ENCODE data around the gene KLF16. TPM values are rescaled to one million over a fixed set of nuclear protein-coding genes. Genes with fewer than 3 reads are reported as not detected.

KLF16 gene
- total RNA-seq, 1 experiment from 2014 or later = 64.0 TPM

- TF ChIP-seq TCF7 (CRISPR knock-in tag; IDR thresholded peaks at IDR 0.05; ENCODE audit: low read depth) (no peak), ZNF671 (CRISPR knock-in tag; IDR thresholded peaks at IDR 0.05) (no peak), KAT7 (CRISPR knock-in tag; IDR thresholded peaks at IDR 0.05; ENCODE audit: borderline replicate concordance) (no peak), HMGXB4 (CRISPR knock-in tag; IDR thresholded peaks at IDR 0.05) (no peak), GABPB1 (CRISPR knock-in tag; IDR thresholded peaks at IDR 0.05) (no peak), ZNF425 (CRISPR knock-in tag; conservative IDR thresholded peaks at IDR 0.05) (no peak), ZBTB21 (CRISPR knock-in tag; IDR thresholded peaks at IDR 0.05; ENCODE audit: borderline replicate concordance) (no peak), TEAD4 (CRISPR knock-in tag; IDR thresholded peaks at IDR 0.05) (no peak), SOX15 (CRISPR knock-in tag; IDR thresholded peaks at IDR 0.05) (no peak), OVOL2 (CRISPR knock-in tag; IDR thresholded peaks at IDR 0.05; ENCODE audit: borderline replicate concordance) (no peak), ETV6 (CRISPR knock-in tag; IDR thresholded peaks at IDR 0.05) (no peak)
- TF ChIP-seq, protein P1, sequence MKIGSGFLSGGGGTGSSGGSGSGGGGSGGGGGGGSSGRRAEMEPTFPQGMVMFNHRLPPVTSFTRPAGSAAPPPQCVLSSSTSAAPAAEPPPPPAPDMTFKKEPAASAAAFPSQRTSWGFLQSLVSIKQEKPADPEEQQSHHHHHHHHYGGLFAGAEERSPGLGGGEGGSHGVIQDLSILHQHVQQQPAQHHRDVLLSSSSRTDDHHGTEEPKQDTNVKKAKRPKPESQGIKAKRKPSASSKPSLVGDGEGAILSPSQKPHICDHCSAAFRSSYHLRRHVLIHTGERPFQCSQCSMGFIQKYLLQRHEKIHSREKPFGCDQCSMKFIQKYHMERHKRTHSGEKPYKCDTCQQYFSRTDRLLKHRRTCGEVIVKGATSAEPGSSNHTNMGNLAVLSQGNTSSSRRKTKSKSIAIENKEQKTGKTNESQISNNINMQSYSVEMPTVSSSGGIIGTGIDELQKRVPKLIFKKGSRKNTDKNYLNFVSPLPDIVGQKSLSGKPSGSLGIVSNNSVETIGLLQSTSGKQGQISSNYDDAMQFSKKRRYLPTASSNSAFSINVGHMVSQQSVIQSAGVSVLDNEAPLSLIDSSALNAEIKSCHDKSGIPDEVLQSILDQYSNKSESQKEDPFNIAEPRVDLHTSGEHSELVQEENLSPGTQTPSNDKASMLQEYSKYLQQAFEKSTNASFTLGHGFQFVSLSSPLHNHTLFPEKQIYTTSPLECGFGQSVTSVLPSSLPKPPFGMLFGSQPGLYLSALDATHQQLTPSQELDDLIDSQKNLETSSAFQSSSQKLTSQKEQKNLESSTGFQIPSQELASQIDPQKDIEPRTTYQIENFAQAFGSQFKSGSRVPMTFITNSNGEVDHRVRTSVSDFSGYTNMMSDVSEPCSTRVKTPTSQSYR (CRISPR knock-in tag; IDR thresholded peaks at IDR 0.05) = no peak
- TF ChIP-seq, protein P2, sequence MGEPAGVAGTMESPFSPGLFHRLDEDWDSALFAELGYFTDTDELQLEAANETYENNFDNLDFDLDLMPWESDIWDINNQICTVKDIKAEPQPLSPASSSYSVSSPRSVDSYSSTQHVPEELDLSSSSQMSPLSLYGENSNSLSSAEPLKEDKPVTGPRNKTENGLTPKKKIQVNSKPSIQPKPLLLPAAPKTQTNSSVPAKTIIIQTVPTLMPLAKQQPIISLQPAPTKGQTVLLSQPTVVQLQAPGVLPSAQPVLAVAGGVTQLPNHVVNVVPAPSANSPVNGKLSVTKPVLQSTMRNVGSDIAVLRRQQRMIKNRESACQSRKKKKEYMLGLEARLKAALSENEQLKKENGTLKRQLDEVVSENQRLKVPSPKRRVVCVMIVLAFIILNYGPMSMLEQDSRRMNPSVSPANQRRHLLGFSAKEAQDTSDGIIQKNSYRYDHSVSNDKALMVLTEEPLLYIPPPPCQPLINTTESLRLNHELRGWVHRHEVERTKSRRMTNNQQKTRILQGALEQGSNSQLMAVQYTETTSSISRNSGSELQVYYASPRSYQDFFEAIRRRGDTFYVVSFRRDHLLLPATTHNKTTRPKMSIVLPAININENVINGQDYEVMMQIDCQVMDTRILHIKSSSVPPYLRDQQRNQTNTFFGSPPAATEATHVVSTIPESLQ (CRISPR knock-in tag; IDR thresholded peaks at IDR 0.05) = no peak
These were observed 57.8 kb downstream of the KLF16 start (continued) for GRCh38 chr19:1805401-1806183.

GRCh38 chr19:1804858-1805257, 58.5 kb downstream of the KLF16 start:
- Mint-ChIP-seq H3K4me1 (no peaks in the 10 kb centered on the region), H3K36me3 (no peaks in the 10 kb centered on the region), H3K27me3 (ENCODE audit: low read depth) (no peaks in the 10 kb centered on the region; the same call in 1 of the 2 replicates), H3K4me3 (no peak overlapping the region), H3K27ac (no peak overlapping the region), H3K9me3 (no peaks in the 10 kb centered on the region)
- POLR2A ChIA-PET = no interaction called here
- no peak for ATAC-seq
- CTCF ChIA-PET = interaction anchor here (1.0 to 1.1 kb wide), 2 partner anchors 22 to 33 kb away, joined by 3 to 4 read pairs; no protein-coding TSS in a partner anchor
- no peak for DNase-seq (ENCODE audit: low spot score)
- TF ChIP-seq TEAD4 (CRISPR knock-in tag; IDR thresholded peaks at IDR 0.05) (no peak), ZNF425 (CRISPR knock-in tag; conservative IDR thresholded peaks at IDR 0.05) (no peak), SMAD4 (CRISPR knock-in tag; IDR thresholded peaks at IDR 0.05) (no peak), EMX1 (CRISPR knock-in tag; IDR thresholded peaks at IDR 0.05) (no peak), TCF7 (CRISPR knock-in tag; IDR thresholded peaks at IDR 0.05; ENCODE audit: low read depth) (no peak), ZNF532 (CRISPR knock-in tag; IDR thresholded peaks at IDR 0.05; ENCODE audit: borderline replicate concordance) (no peak), ETV6 (CRISPR knock-in tag; IDR thresholded peaks at IDR 0.05) (no peak), RORB (CRISPR knock-in tag; IDR thresholded peaks at IDR 0.05) (no peak)
- TF ChIP-seq, protein P3, sequence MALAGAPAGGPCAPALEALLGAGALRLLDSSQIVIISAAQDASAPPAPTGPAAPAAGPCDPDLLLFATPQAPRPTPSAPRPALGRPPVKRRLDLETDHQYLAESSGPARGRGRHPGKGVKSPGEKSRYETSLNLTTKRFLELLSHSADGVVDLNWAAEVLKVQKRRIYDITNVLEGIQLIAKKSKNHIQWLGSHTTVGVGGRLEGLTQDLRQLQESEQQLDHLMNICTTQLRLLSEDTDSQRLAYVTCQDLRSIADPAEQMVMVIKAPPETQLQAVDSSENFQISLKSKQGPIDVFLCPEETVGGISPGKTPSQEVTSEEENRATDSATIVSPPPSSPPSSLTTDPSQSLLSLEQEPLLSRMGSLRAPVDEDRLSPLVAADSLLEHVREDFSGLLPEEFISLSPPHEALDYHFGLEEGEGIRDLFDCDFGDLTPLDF (CRISPR knock-in tag; IDR thresholded peaks at IDR 0.05) = no peak

Data from WTC11 (cell line).